B cell (primary cell): ENCODE results near the gene RASL10B. TPM values are rescaled to one million over a fixed set of nuclear protein-coding genes. Genes with fewer than 3 reads are reported as not detected.

ENCODE experiments used
- ATAC-seq: fragments of 200-7000 bp; cut with Tn5 transposase; one replicate; pipeline ENCODE4 v1.10.0; 2021; ENCODE audit warnings: low read depth, mild to moderate bottlenecking, moderate number of reproducible peaks, moderate library complexity
- CTCF ChIA-PET: fragments of 350-600 bp; sonication (Branson Sonifier 250); formaldehyde crosslinking; loops from one replicate; lab custom pipeline; 2021; ENCODE audit warnings: antibody characterized with exemption, inconsistent platforms; lab: Charles Lee
- POLR2A ChIA-PET: fragments of 350-600 bp; sonication (Branson Sonifier 250); formaldehyde crosslinking; loops from one replicate; lab custom pipeline; 2021; ENCODE audit warnings: antibody characterized with exemption; lab: Charles Lee
- DNase-seq: peaks from one replicate; pipeline ENCODE4 v3.0.0; 2013
- H2AFZ ChIP-seq: 2 replicates; pipeline ENCODE4 v1.6.1; 2012; ENCODE audit warnings: mild to moderate bottlenecking, low read depth, low read length; ENCODE audit not compliant: insufficient read depth, poor library complexity, severe bottlenecking
- H3K27ac ChIP-seq, 2 donors: 1 replicate in 1 of 2; 2 replicates in 1 of 2; pipeline ENCODE4 v1.5.1; 2012 to 2013; ENCODE audit warnings: low read length in 2 of 2, mild to moderate bottlenecking in 2 of 2, moderate library complexity in 1 of 2
- H3K27me3 ChIP-seq, 4 experiments: fragments of 200-600 bp in 1 of 4; sonication (generic) in 1 of 4; replicated peaks in 1 of 4; 1 replicate in 2 of 4; 2 replicates in 2 of 4; pipeline versions ENCODE4 v1.6.1 to v1.7.0; 2013 to 2016; ENCODE audit warnings: low read length in 3 of 4, mild to moderate bottlenecking in 2 of 4, mixed read lengths in 1 of 4, moderate library complexity in 1 of 4; ENCODE audit not compliant: insufficient read depth in 4 of 4, control insufficient read depth in 3 of 4; ENCODE audit errors: control extremely low read depth in 1 of 4
- H3K36me3 ChIP-seq, 2 experiments: replicated peaks in 1 of 2; 1 replicate in 1 of 2; 2 replicates in 1 of 2; pipeline versions ENCODE4 v1.6.1 to v1.7.1; 2013; ENCODE audit warnings: low read length in 1 of 2; ENCODE audit not compliant: insufficient read depth in 2 of 2, control insufficient read depth in 1 of 2; ENCODE audit errors: control extremely low read depth in 1 of 2, extremely low read depth in 1 of 2
- H3K4me1 ChIP-seq, 2 donors: fragments of 200-600 bp in 1 of 2; sonication (generic) in 1 of 2; 1 replicate in 1 of 2; 2 replicates in 1 of 2; pipeline versions ENCODE4 v1.5.1 to v1.6.1; 2013 to 2017; ENCODE audit warnings: low read length in 2 of 2; ENCODE audit not compliant: control insufficient read depth in 2 of 2, insufficient read depth in 2 of 2
- H3K4me2 ChIP-seq: replicated peaks from 2 replicates; pipeline ENCODE3; 2012; ENCODE audit warnings: mild to moderate bottlenecking, low read depth, low read length; ENCODE audit not compliant: poor library complexity, severe bottlenecking
- H3K4me3 ChIP-seq, 5 experiments: fragments of 200-600 bp in 1 of 5; sonication (generic) in 1 of 5; 1 replicate in 3 of 5; 2 replicates in 2 of 5; pipeline versions ENCODE4 v1.5.1 to v1.7.0; 2011 to 2016; ENCODE audit warnings: low read length in 4 of 5, mild to moderate bottlenecking in 4 of 5, low read depth in 2 of 5, control low read depth in 1 of 5, moderate library complexity in 1 of 5; ENCODE audit not compliant: insufficient read depth in 1 of 5; ENCODE audit errors: control extremely low read depth in 1 of 5, extremely low read depth in 1 of 5
- H3K79me2 ChIP-seq: fragments of 200-600 bp; sonication (generic); one replicate; pipeline ENCODE4 v1.6.0; 2016; ENCODE audit warnings: low read length; ENCODE audit not compliant: control insufficient read depth, insufficient read depth
- H3K9ac ChIP-seq: fragments of 200-600 bp; sonication (generic); 2 replicates; pipeline ENCODE4 v1.6.1; 2017; ENCODE audit warnings: mild to moderate bottlenecking, low read length, moderate library complexity
- H3K9me3 ChIP-seq, 3 donors: one replicate each; pipeline versions ENCODE4 v1.6.1 to v1.7.1; 2013; ENCODE audit warnings: low read length in 2 of 3; ENCODE audit not compliant: control insufficient read depth in 2 of 3, insufficient read depth in 1 of 3; ENCODE audit errors: control extremely low read depth in 1 of 3
- H4K20me1 ChIP-seq: 2 replicates; pipeline ENCODE4 v1.6.0; 2012; ENCODE audit warnings: mild to moderate bottlenecking, low read length; ENCODE audit not compliant: insufficient read depth, control insufficient read depth, poor library complexity, severe bottlenecking
- H3K27ac Mint-ChIP-seq: one replicate; pipeline ENCODE4 v1.8.0; 2021; ENCODE audit warnings: mixed read lengths
- H3K27me3 Mint-ChIP-seq: one replicate; pipeline ENCODE4 v1.8.0; 2021; ENCODE audit warnings: mixed read lengths
- H3K4me1 Mint-ChIP-seq: one replicate; pipeline ENCODE4 v1.8.0; 2021; ENCODE audit warnings: mixed read lengths
- H3K4me3 Mint-ChIP-seq: one replicate; pipeline ENCODE4 v1.8.0; 2021; ENCODE audit warnings: mixed read lengths
- H3K9me3 Mint-ChIP-seq: one replicate; pipeline ENCODE4 v1.8.0; 2022; ENCODE audit warnings: mixed read lengths; ENCODE audit not compliant: insufficient read depth
- EZH2 ChIP-seq: IDR thresholded peaks from 2 replicates; pipeline ENCODE4 v1.6.1; 2012; ENCODE audit warnings: borderline replicate concordance, low read depth, mild to moderate bottlenecking, moderate library complexity, low read length; ENCODE audit not compliant: insufficient read depth, poor library complexity, severe bottlenecking
- WGBS: methylation state at CpG from one replicate; pipeline ENCODE4 v1.1.5; 2013; ENCODE audit warnings: missing lambda C conversion rate; ENCODE audit not compliant: insufficient coverage; 5-methylcytosine and 5-hydroxymethylcytosine counted together
- intact Hi-C: fragments of 100-400 bp; cut with micrococcal nuclease; formaldehyde crosslinking; loops from one replicate; pipeline ENCODE4 v1.10.0; 2022
- polyA plus RNA-seq: library from polyadenylated mRNA; depleted of rRNA; stranded (reverse); fragments of >200 nt; gene quantifications from 2 replicates; pipeline ENCODE4 v1.2.3, GENCODE V29; 2012
- total RNA-seq, 2 donors: library from RNA; stranded (reverse); fragments of 120-200 nt in 1 of 2; gene quantifications; 1 replicate in 1 of 2; 2 replicates in 1 of 2; pipeline versions ENCODE4 v1.2.3 to v1.2.4, GENCODE V29; 2013 to 2022
- TF ChIP-seq, protein P1 (sequence below): fragments of 200-600 bp; IDR thresholded peaks from one replicate; pipeline ENCODE4 v1.8.0; 2022; ENCODE audit warnings: antibody characterized with exemption, mild to moderate bottlenecking

The RASL10B gene
- total and polyA plus RNA-seq, 2 donors (not counting 1 experiment from before 2014, with no cell fraction given) = 0.06 TPM; not detected in 1

DNA sequence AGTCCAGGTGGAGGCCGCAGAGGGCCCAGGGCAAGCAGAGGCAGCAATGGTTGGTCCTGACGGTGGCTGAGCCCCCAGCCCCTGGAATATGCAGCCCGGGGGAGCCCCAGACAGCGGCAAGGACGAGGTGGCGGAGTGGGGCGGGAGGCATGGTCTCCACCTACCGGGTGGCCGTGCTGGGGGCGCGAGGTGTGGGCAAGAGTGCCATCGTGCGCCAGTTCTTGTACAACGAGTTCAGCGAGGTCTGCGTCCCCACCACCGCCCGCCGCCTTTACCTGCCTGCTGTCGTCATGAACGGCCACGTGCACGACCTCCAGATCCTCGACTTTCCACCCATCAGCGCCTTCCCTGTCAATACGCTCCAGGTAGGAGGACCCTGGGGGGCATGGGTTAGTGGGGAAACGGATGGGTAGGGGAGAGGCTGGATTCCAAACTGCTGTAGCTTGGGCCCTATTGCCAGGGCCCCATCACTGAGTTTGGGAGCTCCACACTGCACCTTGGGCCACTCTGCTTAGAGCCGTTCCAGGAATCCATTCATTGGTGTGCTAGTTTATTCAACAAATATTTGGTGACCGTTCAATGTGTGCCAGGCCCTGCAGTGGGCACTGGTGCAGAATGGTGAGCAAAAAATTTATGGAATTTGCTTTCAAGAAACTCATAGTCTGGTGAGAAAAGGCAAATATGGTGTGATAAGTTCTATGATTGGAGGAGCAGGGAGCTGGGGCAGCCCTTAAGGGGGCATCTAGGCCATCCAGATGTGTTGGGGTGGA, 3.8 kb downstream of the RASL10B start:
- no peak overlapping the region for H3K9ac ChIP-seq
- WGBS = 92% methylated on average over 29 of the region's 29 CpGs
- no peak overlapping the region for H3K4me3 ChIP-seq
- peaks cover 9 to 11% of the 10 kb centered on the region in 2 donors for H3K4me1 ChIP-seq
- DNase-seq = no peak
- H3K27me3 Mint-ChIP-seq = peaks cover 19% of the 10 kb centered on the region
- no peaks in the 10 kb centered on the region for H3K36me3 ChIP-seq
- no peak overlapping the region for H3K27ac ChIP-seq
- H4K20me1 ChIP-seq = no peaks in the 10 kb centered on the region
- no peak overlapping the region for H3K4me2 ChIP-seq
- H3K27ac Mint-ChIP-seq = no peak overlapping the region
- no peak overlapping the region for H2AFZ ChIP-seq
- no peak for ATAC-seq
- no peak overlapping the region for H3K4me3 Mint-ChIP-seq
- no peaks in the 10 kb centered on the region for H3K9me3 ChIP-seq
- ChIA-PET CTCF (interaction anchor here (1.1 to 1.4 kb wide), 2 partner anchors 10 to 12 kb away, joined by 3 to 9 read pairs; no protein-coding TSS in a partner anchor), POLR2A (no interaction called here)
- H3K9me3 Mint-ChIP-seq = no peaks in the 10 kb centered on the region
- H3K79me2 ChIP-seq = no peaks in the 10 kb centered on the region
- peaks cover 0 to 14% (median 0%) of the 10 kb centered on the region in 4 experiments for H3K27me3 ChIP-seq
- TF ChIP-seq, protein P1, sequence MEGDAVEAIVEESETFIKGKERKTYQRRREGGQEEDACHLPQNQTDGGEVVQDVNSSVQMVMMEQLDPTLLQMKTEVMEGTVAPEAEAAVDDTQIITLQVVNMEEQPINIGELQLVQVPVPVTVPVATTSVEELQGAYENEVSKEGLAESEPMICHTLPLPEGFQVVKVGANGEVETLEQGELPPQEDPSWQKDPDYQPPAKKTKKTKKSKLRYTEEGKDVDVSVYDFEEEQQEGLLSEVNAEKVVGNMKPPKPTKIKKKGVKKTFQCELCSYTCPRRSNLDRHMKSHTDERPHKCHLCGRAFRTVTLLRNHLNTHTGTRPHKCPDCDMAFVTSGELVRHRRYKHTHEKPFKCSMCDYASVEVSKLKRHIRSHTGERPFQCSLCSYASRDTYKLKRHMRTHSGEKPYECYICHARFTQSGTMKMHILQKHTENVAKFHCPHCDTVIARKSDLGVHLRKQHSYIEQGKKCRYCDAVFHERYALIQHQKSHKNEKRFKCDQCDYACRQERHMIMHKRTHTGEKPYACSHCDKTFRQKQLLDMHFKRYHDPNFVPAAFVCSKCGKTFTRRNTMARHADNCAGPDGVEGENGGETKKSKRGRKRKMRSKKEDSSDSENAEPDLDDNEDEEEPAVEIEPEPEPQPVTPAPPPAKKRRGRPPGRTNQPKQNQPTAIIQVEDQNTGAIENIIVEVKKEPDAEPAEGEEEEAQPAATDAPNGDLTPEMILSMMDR = no peak
- no peak for TF ChIP-seq EZH2
- H3K4me1 Mint-ChIP-seq = peaks cover 12% of the 10 kb centered on the region
- intact Hi-C loops = no loop called here

DNA sequence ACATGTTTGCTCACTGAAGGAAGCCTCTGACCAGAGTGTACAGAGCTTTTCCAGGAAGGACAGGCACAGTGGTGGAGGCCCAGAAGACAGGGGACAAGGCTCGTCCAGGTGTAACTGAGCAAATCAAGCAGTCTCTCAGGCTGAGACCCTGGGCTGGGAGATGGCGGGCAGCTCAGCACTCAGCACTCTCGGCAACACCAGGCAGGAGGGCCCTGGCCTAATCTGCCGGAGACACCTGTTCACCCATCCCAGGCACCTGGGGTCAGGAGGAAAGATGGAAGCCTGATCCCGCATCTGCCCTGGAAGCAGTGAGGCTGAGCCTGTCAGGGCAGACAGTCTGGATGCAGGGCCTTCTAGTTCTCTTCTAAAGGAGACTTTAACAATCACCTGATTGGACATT, 4.8 kb downstream of the RASL10B start:
- Histone ChIP-seq H3K79me2 (no peaks in the 10 kb centered on the region), H2AFZ (no peak overlapping the region), H4K20me1 (no peaks in the 10 kb centered on the region), H3K27ac (no peak overlapping the region), H3K36me3 (no peaks in the 10 kb centered on the region), H3K4me1 (peaks cover 1 to 3% of the 10 kb centered on the region in 2 donors), H3K4me2 (no peak overlapping the region), H3K27me3 (peaks cover 0 to 17% (median 3%) of the 10 kb centered on the region in 4 experiments), H3K9me3 (peaks cover 0 to 4% (median 0%) of the 10 kb centered on the region in 3 donors), H3K9ac (no peak overlapping the region), H3K4me3 (no peak overlapping the region)
- Mint-ChIP-seq H3K4me1 (peaks cover 7% of the 10 kb centered on the region), H3K9me3 (no peaks in the 10 kb centered on the region), H3K27ac (no peak overlapping the region), H3K4me3 (no peak overlapping the region), H3K27me3 (peaks cover 13% of the 10 kb centered on the region)
- DNase-seq (no peak), ATAC-seq (no peak)
- ChIA-PET POLR2A (no interaction called here), CTCF (interaction anchor here (1.1 to 1.4 kb wide), 2 partner anchors 9 to 11 kb away, joined by 3 to 9 read pairs; no protein-coding TSS in a partner anchor)
- 94% methylated on average over 5 of the region's 5 CpGs for WGBS
- intact Hi-C loops = no loop called here
- TF ChIP-seq, protein P1 = no peak
- TF ChIP-seq EZH2 = no peak
